DOHH2 (cell line): Measurements from ENCODE around the gene NASP.

Experiments
- H3F3A ChIP-seq: fragments of 200-600 bp; sonication (generic), shearing (Covaris generic); 2 replicates; pipeline ENCODE4 v1.6.0; 2016; ENCODE audit warnings: antibody characterized with exemption, mild to moderate bottlenecking; ENCODE audit not compliant: control insufficient read depth, insufficient read depth
- H3K27ac ChIP-seq: fragments of 200-600 bp; sonication (generic); 2 replicates; pipeline ENCODE4 v1.5.1; 2014; ENCODE audit warnings: low read depth, mild to moderate bottlenecking, low read length, moderate library complexity
- H3K27me3 ChIP-seq: fragments of 200-600 bp; sonication (generic); 2 replicates; pipeline ENCODE4 v1.6.1; 2014; ENCODE audit warnings: mild to moderate bottlenecking, low read length, mixed read lengths; ENCODE audit not compliant: control insufficient read depth
- H3K36me3 ChIP-seq: fragments of 200-600 bp; sonication (generic); 2 replicates; pipeline ENCODE4 v1.6.1; 2014; ENCODE audit warnings: mild to moderate bottlenecking, low read length, moderate library complexity, mixed read lengths; ENCODE audit not compliant: control insufficient read depth
- H3K4me1 ChIP-seq: fragments of 200-600 bp; sonication (generic); 2 replicates; pipeline ENCODE4 v1.6.1; 2014; ENCODE audit warnings: mild to moderate bottlenecking, low read length, mixed read lengths; ENCODE audit not compliant: control insufficient read depth
- H3K4me2 ChIP-seq: fragments of 200-600 bp; sonication (generic); 2 replicates; pipeline ENCODE4 v1.6.0; 2014; ENCODE audit warnings: mild to moderate bottlenecking, low read length, moderate library complexity
- H3K4me3 ChIP-seq: fragments of 200-600 bp; sonication (generic); 2 replicates; pipeline ENCODE4 v1.5.1; 2014; ENCODE audit warnings: mild to moderate bottlenecking, low read length, mixed read lengths
- H3K79me2 ChIP-seq: fragments of 200-600 bp; sonication (generic); 2 replicates; pipeline ENCODE4 v1.6.1; 2014; ENCODE audit warnings: mild to moderate bottlenecking, low read length, mixed read lengths; ENCODE audit not compliant: control insufficient read depth
- H3K9me2 ChIP-seq: fragments of 200-600 bp; sonication (generic); replicated peaks from 2 replicates; pipeline ENCODE4 v1.6.1; 2014; ENCODE audit warnings: mild to moderate bottlenecking, low read length, mixed read lengths; ENCODE audit not compliant: control insufficient read depth
- H3K9me3 ChIP-seq: fragments of 200-600 bp; sonication (generic); 2 replicates; pipeline ENCODE4 v1.6.1; 2014; ENCODE audit warnings: antibody characterized with exemption, low read length, mixed read lengths; ENCODE audit not compliant: control insufficient read depth, insufficient read depth
- H4K20me1 ChIP-seq: fragments of 200-600 bp; sonication (generic); 2 replicates; pipeline ENCODE4 v1.6.0; 2014; ENCODE audit warnings: low read depth, mild to moderate bottlenecking, antibody characterized with exemption, low read length, moderate library complexity; ENCODE audit not compliant: control insufficient read depth, insufficient read depth
- CTCF ChIP-seq: fragments of 200-600 bp; sonication (generic); IDR thresholded peaks from one replicate; pipeline ENCODE4 v1.5.1; 2014; ENCODE audit warnings: antibody characterized with exemption, mild to moderate bottlenecking, low read depth, low read length; ENCODE audit not compliant: poor library complexity, severe bottlenecking
- EZH2phosphoT487 ChIP-seq: fragments of 200-600 bp; sonication (generic); IDR thresholded peaks from 2 replicates; pipeline ENCODE4 v1.6.1; 2017; ENCODE audit warnings: borderline replicate concordance, mild to moderate bottlenecking, antibody characterized with exemption, low read length, moderate library complexity, mixed read lengths

The NASP gene

GRCh38 chr1:45566722-45567121 is 17.1 kb upstream of the NASP start:
- Histone ChIP-seq H3K9me3 (no peaks in the 10 kb centered on the region), H3K27me3 (no peaks in the 10 kb centered on the region), H3K36me3 (peaks cover 59% of the 10 kb centered on the region), H3K27ac (no peak overlapping the region), H3K4me2 (no peak overlapping the region), H4K20me1 (peaks cover 4% of the 10 kb centered on the region; the same call in 1 of the 2 replicates), H3K9me2 (no peaks in the 10 kb centered on the region), H3K79me2 (no peaks in the 10 kb centered on the region), H3K4me1 (no peaks in the 10 kb centered on the region), H3F3A (peaks cover 3% of the 10 kb centered on the region; the same call in 1 of the 2 replicates), H3K4me3 (no peak overlapping the region)
- TF ChIP-seq CTCF (no peak), EZH2phosphoT487 (no peak)

GRCh38 chr1:45567911-45568310 is 15.9 kb upstream of the NASP start:
- Histone ChIP-seq H3K9me3 (no peaks in the 10 kb centered on the region), H3K27ac (no peak overlapping the region), H3K4me3 (no peak overlapping the region), H3K4me2 (no peak overlapping the region), H3F3A (peaks cover 3% of the 10 kb centered on the region; the same call in 1 of the 2 replicates), H4K20me1 (peaks cover 4% of the 10 kb centered on the region; the same call in 1 of the 2 replicates), H3K27me3 (no peaks in the 10 kb centered on the region), H3K4me1 (peaks cover under 1% of the 10 kb centered on the region; the same call in 1 of the 2 replicates), H3K79me2 (no peaks in the 10 kb centered on the region), H3K36me3 (peaks cover 53% of the 10 kb centered on the region), H3K9me2 (no peaks in the 10 kb centered on the region)
- TF ChIP-seq CTCF (no peak), EZH2phosphoT487 (no peak)

- H3K4me1 ChIP-seq, result peaks cover 5% of the 10 kb centered on the region; the same call in 1 of the 2 replicates
- peaks cover 53% of the 10 kb centered on the region for H3K36me3 ChIP-seq
- H3F3A ChIP-seq, result peaks cover 3% of the 10 kb centered on the region; the same call in 1 of the 2 replicates
- H3K27me3 ChIP-seq, result no peaks in the 10 kb centered on the region
- peaks cover 4% of the 10 kb centered on the region; the same call in 1 of the 2 replicates for H4K20me1 ChIP-seq
- no peaks in the 10 kb centered on the region for H3K9me2 ChIP-seq
- H3K9me3 ChIP-seq, result no peaks in the 10 kb centered on the region
- TF ChIP-seq CTCF (no peak), EZH2phosphoT487 (no peak)
- no peaks in the 10 kb centered on the region for H3K79me2 ChIP-seq
- H3K27ac ChIP-seq, result no peak overlapping the region
- H3K4me3 ChIP-seq, result no peak overlapping the region
- no peak overlapping the region for H3K4me2 ChIP-seq
Observed at GRCh38 chr1:45568421-45568820, 15.4 kb upstream of the NASP start.

- Histone ChIP-seq H3K4me2 (no peak overlapping the region), H3K79me2 (no peaks in the 10 kb centered on the region), H3K27me3 (no peaks in the 10 kb centered on the region), H3K9me3 (no peaks in the 10 kb centered on the region), H3K4me3 (no peak overlapping the region), H3K9me2 (no peaks in the 10 kb centered on the region), H3K36me3 (peaks cover 47% of the 10 kb centered on the region), H4K20me1 (peaks cover 4% of the 10 kb centered on the region; the same call in 1 of the 2 replicates), H3K27ac (no peak overlapping the region), H3F3A (peaks cover 3% of the 10 kb centered on the region; the same call in 1 of the 2 replicates), H3K4me1 (peaks cover 5% of the 10 kb centered on the region; the same call in 1 of the 2 replicates)
- TF ChIP-seq EZH2phosphoT487 (no peak), CTCF (no peak)
Observed at GRCh38 chr1:45569571-45569961, 14.3 kb upstream of the NASP start.
